Activated CD8-positive, alpha-beta memory T cell treated with anti-CD3 and anti-CD28 coated beads for 36 hours (primary cell): ENCODE results near the gene LIN54. TPM values are rescaled to one million over a fixed set of nuclear protein-coding genes. Genes with fewer than 3 reads are reported as not detected.
"Not testable (repeated sequence)": the region's sequence is repeated elsewhere in the genome, so short reads cannot be mapped to it uniquely, and the experiment has no call there.

Experiments
- CTCF ChIA-PET: fragments of 350-600 bp; sonication (Branson Sonifier 250); formaldehyde crosslinking; loops from one replicate; lab custom pipeline; 2021; ENCODE audit warnings: antibody characterized with exemption; lab: Charles Lee
- POLR2A ChIA-PET: fragments of 350-600 bp; sonication (Branson Sonifier 250); formaldehyde crosslinking; loops from one replicate; lab custom pipeline; 2021; ENCODE audit warnings: antibody characterized with exemption; lab: Charles Lee
- total RNA-seq, 2 experiments: library from RNA; stranded (reverse); gene quantifications; one replicate each; pipeline ENCODE4 v1.2.3, GENCODE V29; 2021

Gene LIN54
- total RNA-seq, 2 experiments from 2014 or later = 24.1 to 24.7 TPM

DNA sequence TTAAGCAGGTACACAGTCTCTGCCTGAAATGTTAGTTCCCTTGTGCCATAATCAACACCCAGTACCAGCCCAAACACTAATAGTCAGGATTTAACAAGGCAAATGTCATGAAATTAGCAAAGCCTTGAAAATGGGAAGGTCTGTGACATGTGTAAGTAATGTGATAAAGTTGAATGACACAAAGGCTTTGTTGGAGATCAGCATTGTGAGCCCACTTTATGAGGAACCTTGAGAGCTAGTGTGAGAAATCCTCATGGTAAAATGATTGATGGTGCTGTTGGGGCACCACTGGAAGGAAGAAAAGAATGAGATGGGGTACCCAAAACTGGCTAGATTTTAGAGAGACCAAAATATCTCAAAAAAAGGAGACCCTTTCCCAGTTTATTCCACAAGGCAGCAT is 3.3 kb upstream of the LIN54 start:
- POLR2A ChIA-PET = interaction anchor here (1.2 to 3.8 kb wide), 2 partner anchors 21 to 114 kb away, joined by 7 to 28 read pairs; partner anchors contain the start of genes COPS4 and THAP9
- CTCF ChIA-PET = no interaction called here

- POLR2A ChIA-PET = interaction anchor here (0.5 to 3.8 kb wide), 3 partner anchors 15 to 114 kb away, joined by 7 to 28 read pairs (median 7); partner anchors contain the start of genes COPS4 and THAP9
- CTCF ChIA-PET = interaction anchor here (3.2 kb wide), 1 partner anchor 22 kb away, joined by 17 read pairs; the partner anchor contains the start of gene COPS4
These were observed 2.8 kb upstream of the LIN54 start for GRCh38 chr4:83013420-83013867.

- ChIA-PET CTCF (interaction anchor here (3.2 kb wide), 1 partner anchor 22 kb away, joined by 17 read pairs; the partner anchor contains the start of gene COPS4), POLR2A (interaction anchor here (0.5 to 3.8 kb wide), 3 partner anchors 16 to 113 kb away, joined by 7 to 28 read pairs (median 7); partner anchors contain the start of genes COPS4 and THAP9)
These were observed 2.2 kb upstream of the LIN54 start for GRCh38 chr4:83012687-83013419.

- CTCF ChIA-PET = interaction anchor here (3.2 kb wide), 1 partner anchor 23 kb away, joined by 17 read pairs; the partner anchor contains the start of gene COPS4
- POLR2A ChIA-PET = interaction anchor here (1.0 to 3.8 kb wide), 3 partner anchors 23 to 583 kb away, joined by 3 to 28 read pairs (median 9); partner anchors contain the start of gene COPS4
These were observed 1.6 kb upstream of the LIN54 start for GRCh38 chr4:83012200-83012686.

DNA sequence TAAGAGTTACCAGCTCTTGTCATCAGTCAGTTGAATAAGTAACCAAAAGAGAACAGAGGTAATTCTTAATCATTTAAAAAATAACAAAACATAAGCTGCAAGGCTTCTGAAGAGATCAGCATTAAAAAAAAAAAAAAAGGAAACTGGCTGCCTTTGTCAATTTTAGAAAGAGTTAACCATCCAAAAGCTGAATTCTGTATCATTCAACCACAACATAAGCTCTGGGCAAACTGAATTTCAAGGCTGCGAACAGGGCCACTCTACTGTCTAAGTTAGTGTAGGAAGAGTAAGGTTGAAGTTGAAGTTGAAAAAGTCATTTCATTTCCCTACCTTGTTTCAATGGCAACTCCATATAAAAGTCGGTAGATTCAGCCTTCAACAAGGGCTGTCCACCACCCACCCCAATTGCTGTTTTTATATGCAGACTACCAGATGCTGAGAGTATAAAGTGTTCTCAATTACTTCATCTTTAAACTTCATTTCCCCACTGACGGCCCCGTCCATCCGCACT is 1.1 kb upstream of the LIN54 start:
- ChIA-PET CTCF (interaction anchor here (0.6 to 3.2 kb wide), 3 partner anchors 23 to 582 kb away, joined by 3 to 17 read pairs (median 4); partner anchors contain the start of gene COPS4), POLR2A (interaction anchor here (0.6 to 3.8 kb wide), 5 partner anchors 18 to 646 kb away, joined by 3 to 28 read pairs (median 9); partner anchors contain the start of gene COPS4)

DNA sequence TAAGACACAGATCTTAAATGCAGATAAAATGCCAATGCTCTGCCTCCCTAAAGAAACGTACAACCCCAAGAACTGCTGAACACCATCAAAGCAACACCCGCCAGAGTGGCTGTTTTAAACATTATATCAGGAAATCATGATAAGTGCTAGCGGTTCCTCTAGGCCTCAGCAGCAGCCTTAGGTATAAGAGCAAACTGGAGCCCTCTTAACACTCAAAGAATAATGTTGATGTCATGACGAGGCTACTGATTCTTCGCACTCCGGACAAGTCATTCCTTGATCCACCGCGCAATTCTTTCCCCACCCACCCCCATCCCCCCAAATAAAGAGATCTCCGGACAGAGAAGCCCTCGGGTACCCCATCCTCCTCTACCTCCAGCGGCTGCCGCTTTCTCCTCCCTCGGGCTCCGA is 507 bp downstream of the LIN54 start:
- CTCF ChIA-PET = interaction anchor here (0.6 to 1.7 kb wide), 3 partner anchors 16 to 167 kb away, joined by 3 to 5 read pairs (median 4); partner anchors contain the start of gene THAP9

DNA sequence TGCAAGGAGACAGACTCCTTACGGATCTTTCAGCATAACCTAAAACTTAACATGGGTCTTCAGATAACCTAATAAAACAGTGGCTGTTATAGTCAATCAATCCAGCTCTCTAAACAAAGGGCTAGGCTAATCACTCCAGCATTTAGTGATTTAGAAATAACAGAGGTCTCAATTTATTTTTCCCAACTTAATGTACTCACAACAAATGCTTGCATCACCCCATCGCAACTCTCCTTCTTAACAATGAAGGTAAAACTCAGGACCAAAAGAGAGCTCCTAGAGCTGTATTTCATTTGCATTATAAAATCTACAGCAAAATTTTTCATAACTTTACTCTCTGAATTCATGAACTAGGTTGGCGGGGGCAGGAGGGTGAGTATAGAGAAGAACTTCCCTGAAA is 1.1 kb downstream of the LIN54 start:
- ChIA-PET CTCF (interaction anchor here (0.6 to 1.7 kb wide), 3 partner anchors 15 to 166 kb away, joined by 3 to 5 read pairs (median 4); partner anchors contain the start of gene THAP9), POLR2A (no interaction called here)

More for the DNA sequence above, 507 bp downstream of the LIN54 start:
- POLR2A ChIA-PET = interaction anchor here (3.8 kb wide), 1 partner anchor 25 kb away, joined by 28 read pairs; the partner anchor contains the start of gene COPS4

GRCh38 chr4:83003044-83003791 is 7.4 kb downstream of the LIN54 start:
- CTCF ChIA-PET, POLR2A ChIA-PET: not testable (repeated sequence)

DNA sequence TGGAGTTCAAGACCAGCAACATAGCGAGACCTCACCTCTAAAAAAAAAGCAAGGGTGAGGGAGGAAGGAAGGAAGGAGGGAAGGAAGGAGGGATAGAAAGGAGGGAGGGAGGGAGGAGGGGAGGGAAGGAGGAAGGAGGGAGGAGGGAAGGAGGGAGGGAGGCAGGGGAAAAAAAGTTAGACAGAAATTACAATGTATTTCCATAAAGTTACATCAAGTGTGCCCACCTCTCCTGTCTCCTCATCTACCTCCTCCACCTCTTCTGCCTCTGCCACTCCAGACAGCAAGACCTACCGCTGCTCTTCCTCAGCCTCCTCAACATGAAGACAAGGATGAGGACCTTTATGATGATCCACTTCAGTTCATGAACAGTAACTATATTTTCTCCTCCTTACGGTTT is 8.3 kb downstream of the LIN54 start:
- ChIA-PET POLR2A (no interaction called here), CTCF (no interaction called here)

- POLR2A ChIA-PET = no interaction called here
- CTCF ChIA-PET = no interaction called here
These were observed 11.7 kb downstream of the LIN54 start for GRCh38 chr4:82998898-82999297.

DNA sequence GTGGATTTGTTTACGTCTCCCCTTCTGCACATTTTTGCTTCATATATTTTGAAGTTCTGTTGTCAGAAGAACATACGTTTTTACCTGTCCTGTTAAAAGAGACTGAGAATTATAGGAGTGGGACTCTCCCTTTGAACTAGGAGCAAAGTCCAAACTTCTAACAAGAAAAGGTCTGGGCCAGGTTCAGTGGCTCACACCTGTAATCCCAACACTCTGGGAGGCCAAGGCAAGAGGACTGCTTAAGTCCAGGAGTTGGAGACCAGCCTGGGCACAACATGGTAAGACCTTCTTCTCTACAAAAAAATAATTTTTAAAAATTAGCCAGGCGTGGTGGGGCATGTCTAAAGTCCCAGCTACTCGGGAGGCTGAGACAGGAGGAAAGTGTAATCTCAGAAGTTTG is 15.8 kb downstream of the LIN54 start:
- ChIA-PET CTCF (interaction anchor here (1.0 kb wide), 2 partner anchors 15 to 53 kb away, joined by 3 to 4 read pairs; no protein-coding TSS in a partner anchor), POLR2A (interaction anchor here (0.7 to 1.0 kb wide), 2 partner anchors 196 to 902 kb away, joined by 4 to 9 read pairs; partner anchors contain the start of gene SCD5)

GRCh38 chr4:82989575-82990429 is 20.8 kb downstream of the LIN54 start:
- CTCF ChIA-PET = no interaction called here
- POLR2A ChIA-PET = no interaction called here

- ChIA-PET POLR2A (no interaction called here), CTCF (no interaction called here)
These were observed 22.2 kb downstream of the LIN54 start for GRCh38 chr4:82988323-82988832.

DNA sequence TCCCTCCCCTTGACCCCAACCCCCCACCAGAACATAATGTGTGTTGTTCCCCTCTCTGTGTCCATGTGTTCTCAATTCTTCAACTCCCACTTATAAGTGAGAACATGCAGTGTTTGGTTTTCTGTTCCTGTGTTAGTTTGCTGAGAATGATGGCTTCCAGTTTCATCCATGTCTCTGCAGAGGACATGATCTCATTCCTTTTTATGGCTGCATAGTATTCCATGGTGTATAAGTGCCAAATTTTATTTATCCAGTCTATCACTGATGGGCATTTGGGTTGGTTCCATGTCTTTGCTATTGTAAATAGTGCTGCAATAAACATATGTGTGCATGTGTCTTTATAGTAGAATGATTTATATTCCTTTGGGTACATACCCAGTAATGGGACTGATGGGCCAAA is 23.1 kb downstream of the LIN54 start:
- POLR2A ChIA-PET, CTCF ChIA-PET: not testable (repeated sequence)

DNA sequence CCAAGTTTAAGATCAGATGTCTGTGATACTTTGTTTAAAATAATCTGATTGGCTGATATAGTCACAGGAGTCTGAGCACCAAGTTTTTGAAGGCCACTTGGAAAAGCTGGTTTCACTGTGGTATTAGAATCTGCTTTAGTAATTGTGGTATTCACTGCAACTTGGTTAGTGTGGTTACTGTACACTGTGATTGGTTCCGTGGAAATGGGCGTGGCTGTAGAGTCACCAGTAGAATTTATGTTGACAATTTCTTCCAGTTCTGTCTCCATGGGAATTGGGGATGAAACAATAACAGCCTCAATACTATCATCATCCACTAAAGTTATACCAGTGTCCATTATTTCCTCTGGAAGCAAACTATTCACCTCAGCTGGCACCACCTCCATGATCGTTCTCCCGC is 26.2 kb downstream of the LIN54 start:
- CTCF ChIA-PET = no interaction called here
- POLR2A ChIA-PET = no interaction called here

- CTCF ChIA-PET = no interaction called here
- POLR2A ChIA-PET = no interaction called here
These were observed 27.2 kb downstream of the LIN54 start for GRCh38 chr4:82983444-82983843.

DNA sequence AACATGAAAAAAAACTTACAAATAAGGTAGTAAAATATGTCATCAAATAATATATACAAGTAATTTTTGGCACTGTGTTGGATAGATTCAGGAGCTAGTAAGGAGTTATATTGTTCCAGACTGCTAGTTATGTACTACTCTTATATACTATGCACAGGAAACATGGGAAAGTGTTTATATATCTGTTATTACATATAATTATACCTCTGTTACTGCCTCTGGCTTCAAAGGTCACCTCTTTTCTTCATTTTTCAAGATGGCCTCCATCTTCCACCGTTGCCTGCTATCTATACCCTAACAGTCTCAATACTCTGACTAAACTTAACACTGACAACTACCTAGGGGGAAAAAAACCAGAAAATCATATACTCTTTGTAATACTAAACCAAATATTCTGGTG is 29.5 kb downstream of the LIN54 start:
- CTCF ChIA-PET = no interaction called here
- POLR2A ChIA-PET = no interaction called here

DNA sequence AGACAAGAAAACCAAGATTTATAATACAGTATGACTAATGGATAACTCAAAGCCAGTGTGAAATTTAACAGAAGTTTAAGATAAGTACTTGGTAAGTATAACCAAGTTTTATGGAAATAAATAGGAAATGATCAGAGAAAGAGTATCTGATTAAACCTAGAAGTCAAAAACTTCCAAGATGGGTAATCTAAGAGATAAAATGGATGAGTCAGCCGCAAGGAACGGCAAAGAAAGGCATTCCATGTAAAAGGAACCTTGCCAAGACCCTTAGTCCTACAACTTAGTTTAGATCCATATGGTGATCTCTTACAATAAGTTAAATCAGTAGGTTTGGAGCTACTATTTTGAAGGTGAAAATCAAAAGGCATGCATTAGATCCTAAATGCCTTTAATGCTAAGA is 34.8 kb downstream of the LIN54 start:
- POLR2A ChIA-PET = no interaction called here

More for the DNA sequence above, 34.8 kb downstream of the LIN54 start:
- CTCF ChIA-PET = no interaction called here
